ENCODE measurements around the gene C1orf167. TPM values are rescaled to one million over a fixed set of nuclear protein-coding genes. Genes with fewer than 3 reads are reported as not detected.

Gene C1orf167
- 10 to 100 TPM; 26.0 to 34.5 TPM for total RNA-seq
- 64.2 TPM for polyA plus RNA-seq (ENCODE audit: insufficient read depth, low read depth, low replicate concordance)
- long read RNA-seq, donor 1, partial matches to known transcripts, result 5 of 5 reads
- long read RNA-seq, donor 1, other reads (novel, unspliced or antisense), result 0 of 5 reads
- long read RNA-seq, donor 2, result 0 reads

GRCh38 chr1:11761988-11762406 is at the start of gene C1orf167:
Gene C1orf167 (plus strand): TSS chr1:11762193. CDS start chr1:11764401, 2,208 bp downstream.
- DNase-seq, result peak; percentile 55
- intact Hi-C loops (cut with DNase I; ENCODE audit: low total_unique reads), result no loop called here
- H3K27me3 ChIP-seq, result no peaks in the 10 kb centered on the region
- no peaks in the 10 kb centered on the region for H3K36me3 ChIP-seq (ENCODE audit: low read depth, missing control alignments)
- H3K4me3 ChIP-seq, result peak within 1 kb of the TSS; percentile 33 to 39
- H3K4me1 ChIP-seq, result no peaks in the 10 kb centered on the region
- TF ChIP-seq POLR2A (IDR thresholded peaks at IDR 0.05), result no peak
- TF ChIP-seq CTCF (IDR thresholded peaks at IDR 0.05), result no peak
- WGBS, 2 donors, result 2 to 6% methylated on average over 7 to 29 of the region's 29 CpGs
- H3K9me3 ChIP-seq, result no peaks in the 10 kb centered on the region
- H3K27ac ChIP-seq, result no peak within 1 kb of the TSS

- Histone ChIP-seq H3K27ac (no peak overlapping the region), H3K9me3 (no peaks in the 10 kb centered on the region), H3K36me3 (ENCODE audit: low read depth, missing control alignments) (no peaks in the 10 kb centered on the region), H3K27me3 (no peaks in the 10 kb centered on the region), H3K4me3 (no peak overlapping the region), H3K4me1 (peaks cover 9% of the 10 kb centered on the region)
- no peak for TF ChIP-seq POLR2A (IDR thresholded peaks at IDR 0.05)
- TF ChIP-seq CTCF (IDR thresholded peaks at IDR 0.05), result no peak
- no peak for DNase-seq
- WGBS, 2 donors, result 94 to 100% methylated on average over 2 to 8 of the region's 8 CpGs
- intact Hi-C loops (cut with DNase I; ENCODE audit: low total_unique reads), result no loop called here
Observed at GRCh38 chr1:11712285-11712684, 49.7 kb upstream of the C1orf167 start.

- WGBS, 2 donors, result 85 to 98% methylated on average over 9 to 11 of the region's 11 CpGs
- Histone ChIP-seq H3K36me3 (ENCODE audit: low read depth, missing control alignments) (no peaks in the 10 kb centered on the region), H3K9me3 (no peaks in the 10 kb centered on the region), H3K27me3 (no peaks in the 10 kb centered on the region), H3K4me3 (no peak overlapping the region), H3K27ac (no peak overlapping the region), H3K4me1 (peaks cover 4% of the 10 kb centered on the region)
- intact Hi-C loops (cut with DNase I; ENCODE audit: low total_unique reads), result no loop called here
- no peak for DNase-seq
- TF ChIP-seq POLR2A (IDR thresholded peaks at IDR 0.05) (no peak), CTCF (IDR thresholded peaks at IDR 0.05) (no peak)
Observed at GRCh38 chr1:11713095-11713494, 48.9 kb upstream of the C1orf167 start.

- no peaks in the 10 kb centered on the region for H3K9me3 ChIP-seq
- DNase-seq, result no peak
- H3K4me1 ChIP-seq, result peaks cover 9% of the 10 kb centered on the region
- H3K27ac ChIP-seq, result no peak overlapping the region
- no peaks in the 10 kb centered on the region for H3K27me3 ChIP-seq
- WGBS, 2 donors, result 56 to 60% methylated on average over 13 to 24 of the region's 24 CpGs
- intact Hi-C loops (cut with DNase I; ENCODE audit: low total_unique reads), result loop anchor here (5.0 kb wide), 1 partner anchor 53 kb away; the partner anchor contains the start of gene FBXO6
- no peak overlapping the region for H3K4me3 ChIP-seq
- H3K36me3 ChIP-seq (ENCODE audit: low read depth, missing control alignments), result no peaks in the 10 kb centered on the region
- no peak for TF ChIP-seq POLR2A (IDR thresholded peaks at IDR 0.05)
- TF ChIP-seq CTCF (IDR thresholded peaks at IDR 0.05), result no peak
Observed at GRCh38 chr1:11714831-11715575, 47.0 kb upstream of the C1orf167 start.

All from testis (tissue), 5 donors.